KBM-7 (cell line): ENCODE results near the gene H2BW1.
"Not testable (repeated sequence)": the region's sequence is repeated elsewhere in the genome, so short reads cannot be mapped to it uniquely, and the experiment has no call there.

Experiments
- DNase-seq: peaks from one replicate; pipeline ENCODE4 v3.0.0-alpha.2; 2015
- in situ Hi-C: fragments of 300-500 bp; cut with MboI; formaldehyde crosslinking; loops from 2 replicates; pipeline ENCODE4 v1.14.3; 2020; ENCODE audit warnings: low sequenced_read_pairs, low pct_unique_long_range_greater_than_20kb, mixed read lengths

The H2BW1 gene, protein sequence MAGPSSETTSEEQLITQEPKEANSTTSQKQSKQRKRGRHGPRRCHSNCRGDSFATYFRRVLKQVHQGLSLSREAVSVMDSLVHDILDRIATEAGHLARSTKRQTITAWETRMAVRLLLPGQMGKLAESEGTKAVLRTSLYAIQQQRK

DNA sequence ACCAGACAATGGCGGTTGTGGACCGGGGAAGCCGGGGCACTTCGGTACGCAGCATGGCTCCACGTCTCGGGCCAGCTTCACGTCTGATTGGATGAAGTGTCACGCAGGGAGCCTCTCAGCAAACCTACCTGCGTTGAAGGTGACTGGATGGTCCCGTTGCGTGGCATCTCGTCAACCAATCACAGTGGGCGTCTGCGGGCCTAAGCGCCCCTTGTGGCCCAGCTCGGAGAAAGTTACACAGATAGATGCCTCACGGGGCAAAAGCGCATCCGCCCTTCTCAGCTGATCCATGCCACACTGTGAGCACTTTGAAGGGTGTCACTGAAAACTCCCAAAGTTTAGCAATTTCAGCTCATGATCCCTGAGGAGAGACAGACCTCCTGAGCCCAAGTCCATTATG is at the start of gene H2BW1:
Gene H2BW1, minus strand, starts transcription at position 103 of the 400 bp plus-strand sequence. CDS start 132 bp downstream, outside the sequence.
- in situ Hi-C loops: no loop called here
- DNase-seq: no peak

DNA sequence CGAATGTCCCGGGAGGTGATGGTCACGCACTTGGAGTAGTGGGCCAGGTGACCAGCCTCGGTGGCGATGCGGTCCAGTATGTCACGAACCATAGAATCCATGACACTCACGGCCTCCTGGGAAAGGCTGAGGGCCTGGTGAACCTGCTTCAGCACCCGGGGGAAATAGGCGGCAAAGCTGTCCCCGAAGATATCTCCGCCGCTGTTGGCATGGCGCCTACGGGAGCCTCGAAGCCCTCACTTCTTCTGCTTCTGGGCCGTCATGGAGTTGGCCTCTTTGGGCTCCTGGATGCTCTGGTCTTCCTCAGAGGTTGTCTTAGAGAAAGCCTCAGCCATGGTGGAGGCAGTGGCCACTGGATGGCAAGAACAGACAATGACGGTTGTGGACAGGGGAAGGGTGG is 49.1 kb upstream of the H2BW1 start:
- in situ Hi-C loops: not testable (repeated sequence)

DNA sequence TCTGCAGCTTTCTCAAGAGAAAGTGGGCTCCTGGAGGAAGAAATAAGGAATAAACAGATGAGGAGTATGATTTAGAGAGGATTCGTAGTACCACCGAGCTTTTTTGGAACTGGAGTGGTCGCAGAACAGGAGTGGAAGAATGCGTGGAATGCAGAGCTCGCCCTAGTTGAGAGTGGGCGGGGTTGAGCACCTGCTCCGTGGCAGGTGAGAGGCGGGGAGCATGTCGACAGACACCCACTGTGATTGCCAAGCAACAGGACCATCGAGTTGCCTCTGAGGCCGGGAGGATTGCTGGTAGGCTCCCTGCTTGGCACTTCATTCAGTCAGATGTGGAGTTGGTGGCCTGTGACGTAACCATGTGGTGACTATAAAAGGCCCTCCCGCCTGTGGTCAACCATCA is 41.4 kb upstream of the H2BW1 start:
- DNase-seq, in situ Hi-C loops: not testable (repeated sequence)

More for the DNA sequence above, 49.1 kb upstream of the H2BW1 start:
- not testable (repeated sequence) for DNase-seq

DNA sequence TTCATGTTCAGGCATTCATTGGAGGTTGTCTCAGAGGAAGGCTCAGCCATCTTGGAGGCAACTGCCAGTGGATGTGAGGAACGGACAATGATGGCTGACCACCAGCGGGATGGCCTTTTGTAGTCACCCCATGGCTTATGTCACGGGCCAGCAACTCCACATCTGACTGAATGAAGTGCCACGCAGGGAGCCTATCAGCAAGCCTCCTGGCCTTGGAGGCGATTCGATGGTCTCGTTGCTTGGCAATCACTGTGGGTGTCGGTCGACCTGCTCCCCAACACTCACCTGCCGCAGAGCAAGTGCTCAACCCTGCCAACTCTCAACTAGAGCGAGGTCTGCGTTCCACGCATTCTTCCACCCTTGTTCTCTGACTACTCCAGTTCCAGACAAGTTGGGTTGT is 33.7 kb upstream of the H2BW1 start:
- in situ Hi-C loops: loop anchor here (25.0 kb wide), 1 partner anchor 110 kb away; no protein-coding TSS in a partner anchor
- no peak for DNase-seq

DNA sequence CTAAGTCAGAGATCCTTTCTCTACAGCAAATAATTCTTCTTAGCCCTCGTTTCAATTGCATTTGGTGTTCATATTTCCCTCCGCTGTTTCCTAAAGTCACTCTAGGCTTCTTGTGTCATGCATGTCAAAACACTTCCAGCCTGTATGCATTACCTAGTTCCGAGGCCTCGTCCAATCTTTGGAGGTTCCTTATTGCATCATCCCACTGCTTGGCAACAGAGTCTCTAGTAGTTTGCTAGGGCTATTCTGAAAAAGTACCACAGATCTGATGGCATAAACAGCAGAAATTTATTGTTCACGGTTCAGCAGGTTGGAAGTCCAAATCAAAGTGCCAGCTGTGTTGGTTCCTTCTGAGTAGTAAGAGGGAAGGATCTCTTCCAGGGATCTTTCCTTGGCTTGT is 32.1 kb upstream of the H2BW1 start:
- in situ Hi-C loops: loop anchor here (25.0 kb wide), 1 partner anchor 108 kb away; no protein-coding TSS in a partner anchor
- DNase-seq: no peak

DNA sequence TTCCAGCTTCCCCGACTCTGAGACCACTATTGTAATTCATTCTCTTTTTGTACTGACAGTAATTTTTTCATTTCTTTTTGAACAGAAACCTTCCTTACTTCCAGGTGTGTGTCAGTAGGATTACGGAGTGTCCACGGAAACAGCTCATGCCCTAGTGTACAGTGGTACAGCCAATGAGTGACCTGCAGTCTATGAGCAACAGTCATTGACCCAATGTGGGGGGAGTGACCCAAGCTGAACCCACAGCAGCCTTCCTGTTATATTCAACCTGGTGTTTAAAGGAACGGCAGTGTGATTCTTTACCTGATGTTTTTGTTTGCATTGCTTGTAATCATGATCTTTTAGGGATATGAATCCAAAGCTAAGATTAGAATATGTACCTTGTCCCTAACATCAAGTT is 27.5 kb upstream of the H2BW1 start:
- in situ Hi-C loops: loop anchor here (25.0 kb wide), 1 partner anchor 104 kb away; no protein-coding TSS in a partner anchor
- no peak for DNase-seq

DNA sequence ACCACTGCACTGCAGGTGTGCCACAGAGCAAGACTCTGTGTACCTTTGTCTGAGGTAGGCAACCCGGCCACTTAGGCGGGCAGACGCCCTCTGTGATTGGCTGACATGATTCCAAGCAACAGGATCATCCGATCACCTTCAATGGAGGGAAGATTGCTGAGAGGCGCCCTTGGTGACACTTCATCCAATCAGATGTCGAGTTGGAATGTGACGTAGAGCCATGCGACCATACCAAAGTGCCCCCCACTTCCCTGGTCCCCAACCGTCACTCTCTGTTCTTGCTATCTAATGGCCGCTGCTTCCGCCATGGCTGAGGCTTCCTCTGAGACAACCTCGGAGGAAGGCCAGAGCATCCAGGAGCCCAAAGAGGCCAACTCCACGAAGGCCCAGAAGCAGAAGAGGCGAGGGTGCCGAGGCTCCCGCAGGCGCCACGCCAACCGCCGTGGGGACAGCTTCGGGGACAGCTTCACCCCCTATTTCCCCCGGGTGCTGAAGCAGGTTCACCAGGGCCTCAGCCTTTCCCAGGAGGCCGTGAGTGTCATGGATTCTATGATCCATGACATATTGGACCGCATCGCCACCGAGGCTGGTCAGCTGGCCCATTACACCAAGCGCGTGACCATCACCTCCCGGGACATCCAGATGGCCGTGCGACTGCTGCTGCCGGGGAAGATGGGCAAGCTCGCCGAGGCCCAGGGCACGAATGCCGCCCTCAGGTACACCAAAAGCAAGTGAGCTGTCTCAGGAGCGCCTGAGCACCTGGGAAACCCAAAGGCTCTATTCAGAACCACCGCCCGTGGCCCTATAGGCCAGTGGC is 26.4 kb upstream of the H2BW1 start, which contains the start of gene H2BW2:
Gene H2BW2, plus strand, starts transcription at position 268 of the 817 bp plus-strand sequence. Its CDS starts 39 bp downstream, at position 307.
- in situ Hi-C loops: loop anchor here (25.0 kb wide), 1 partner anchor 103 kb away; no protein-coding TSS in a partner anchor
- no peak for DNase-seq

DNA sequence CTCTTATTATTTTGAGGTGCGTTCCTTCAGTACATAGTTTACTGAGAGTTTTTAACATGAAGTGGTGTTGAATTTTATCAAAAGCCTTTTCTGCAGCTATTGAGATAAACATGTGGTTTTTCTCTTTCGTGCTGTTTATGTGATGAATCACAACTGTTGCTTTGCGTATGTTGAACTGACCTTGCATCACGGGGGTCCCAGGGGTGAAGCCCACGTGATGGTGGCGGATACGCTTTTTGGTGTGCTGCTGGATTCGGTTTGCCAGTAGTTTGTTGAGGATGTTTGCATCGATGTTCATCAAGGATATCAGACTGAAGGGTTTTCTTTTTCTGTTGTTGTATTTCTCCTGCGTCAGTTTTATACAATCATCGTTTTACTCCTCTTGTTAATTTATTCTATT is 4.6 kb upstream of the H2BW1 start:
- DNase-seq: no peak
- in situ Hi-C loops: no loop called here

DNA sequence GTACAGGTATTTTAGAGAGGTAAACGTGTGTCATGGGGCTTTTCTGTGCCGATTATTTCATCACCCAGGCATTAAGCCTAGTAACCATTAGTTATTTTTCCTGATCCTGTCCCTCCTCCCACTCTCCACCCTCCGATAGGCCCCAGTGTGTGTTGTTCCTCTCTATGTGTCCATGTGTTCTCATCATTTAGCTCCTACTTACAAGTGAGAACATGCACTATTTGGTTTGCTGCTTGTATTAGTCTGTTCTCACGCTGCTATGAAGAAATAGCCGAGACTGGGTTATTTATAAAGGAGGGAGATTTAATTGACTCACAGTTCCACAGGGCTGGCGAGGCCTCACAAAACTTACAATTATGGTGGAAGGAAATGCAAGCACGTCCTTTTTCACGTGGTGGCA is 2.1 kb upstream of the H2BW1 start:
- in situ Hi-C loops, DNase-seq: not testable (repeated sequence)

DNA sequence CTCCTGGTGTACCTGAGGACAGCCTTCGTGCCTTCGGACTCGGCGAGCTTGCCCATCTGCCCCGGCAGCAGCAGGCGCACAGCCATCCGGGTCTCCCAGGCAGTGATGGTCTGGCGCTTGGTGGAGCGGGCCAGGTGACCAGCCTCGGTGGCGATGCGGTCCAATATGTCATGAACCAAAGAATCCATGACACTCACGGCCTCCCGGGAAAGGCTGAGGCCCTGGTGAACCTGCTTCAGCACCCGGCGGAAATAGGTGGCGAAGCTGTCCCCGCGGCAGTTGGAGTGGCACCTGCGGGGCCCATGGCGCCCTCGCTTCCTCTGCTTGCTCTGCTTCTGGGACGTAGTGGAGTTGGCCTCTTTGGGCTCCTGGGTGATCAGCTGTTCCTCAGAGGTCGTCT is 350 bp downstream of the H2BW1 start:
- no peak for DNase-seq
- in situ Hi-C loops: no loop called here

DNA sequence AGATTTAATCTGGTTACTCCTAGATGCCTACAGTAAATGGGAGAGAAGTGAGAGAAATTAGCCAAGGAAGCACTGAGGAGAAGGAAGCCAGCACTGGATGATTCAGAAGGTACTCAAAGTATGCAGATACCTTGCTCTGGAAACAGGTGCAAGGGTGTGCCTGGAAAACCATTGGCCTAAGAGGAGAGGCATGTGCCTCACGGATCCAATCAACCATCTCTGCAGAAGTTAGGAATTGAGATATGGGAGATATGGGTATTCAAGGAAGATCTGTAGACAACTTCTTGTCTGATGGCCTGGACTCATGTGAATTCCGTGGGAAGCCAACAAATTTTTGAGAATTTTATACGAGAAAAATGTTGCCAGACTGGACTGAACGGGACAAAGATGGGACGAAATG is 4.7 kb downstream of the H2BW1 start:
- in situ Hi-C loops: no loop called here
- DNase-seq: no peak

DNA sequence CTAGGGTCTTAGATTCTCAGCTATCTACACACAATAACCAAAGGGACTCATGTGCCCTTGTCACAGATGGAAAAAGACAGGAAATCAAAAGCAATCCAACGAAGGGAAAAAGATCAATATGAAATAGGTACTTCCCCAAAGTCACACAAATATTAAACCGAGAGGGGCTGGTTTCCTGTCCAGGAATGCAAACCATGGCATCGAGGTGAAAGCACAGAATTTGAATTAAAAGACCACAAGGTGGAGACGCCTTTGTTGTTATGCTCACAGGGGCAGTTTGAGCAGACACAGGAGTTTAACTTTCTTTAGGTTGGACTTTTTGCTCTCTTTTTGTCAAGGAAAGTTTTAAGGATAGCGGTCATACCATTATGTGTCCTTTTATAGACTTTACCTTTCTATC is 14.3 kb downstream of the H2BW1 start:
- in situ Hi-C loops: no loop called here
- DNase-seq: no peak

DNA sequence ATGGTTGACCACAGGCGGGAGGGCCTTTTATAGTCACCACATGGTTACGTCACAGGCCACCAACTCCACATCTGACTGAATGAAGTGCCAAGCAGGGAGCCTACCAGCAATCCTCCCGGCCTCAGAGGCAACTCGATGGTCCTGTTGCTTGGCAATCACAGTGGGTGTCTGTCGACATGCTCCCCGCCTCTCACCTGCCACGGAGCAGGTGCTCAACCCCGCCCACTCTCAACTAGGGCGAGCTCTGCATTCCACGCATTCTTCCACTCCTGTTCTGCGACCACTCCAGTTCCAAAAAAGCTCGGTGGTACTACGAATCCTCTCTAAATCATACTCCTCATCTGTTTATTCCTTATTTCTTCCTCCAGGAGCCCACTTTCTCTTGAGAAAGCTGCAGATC is 30.0 kb downstream of the H2BW1 start:
- in situ Hi-C loops, DNase-seq: not testable (repeated sequence)

DNA sequence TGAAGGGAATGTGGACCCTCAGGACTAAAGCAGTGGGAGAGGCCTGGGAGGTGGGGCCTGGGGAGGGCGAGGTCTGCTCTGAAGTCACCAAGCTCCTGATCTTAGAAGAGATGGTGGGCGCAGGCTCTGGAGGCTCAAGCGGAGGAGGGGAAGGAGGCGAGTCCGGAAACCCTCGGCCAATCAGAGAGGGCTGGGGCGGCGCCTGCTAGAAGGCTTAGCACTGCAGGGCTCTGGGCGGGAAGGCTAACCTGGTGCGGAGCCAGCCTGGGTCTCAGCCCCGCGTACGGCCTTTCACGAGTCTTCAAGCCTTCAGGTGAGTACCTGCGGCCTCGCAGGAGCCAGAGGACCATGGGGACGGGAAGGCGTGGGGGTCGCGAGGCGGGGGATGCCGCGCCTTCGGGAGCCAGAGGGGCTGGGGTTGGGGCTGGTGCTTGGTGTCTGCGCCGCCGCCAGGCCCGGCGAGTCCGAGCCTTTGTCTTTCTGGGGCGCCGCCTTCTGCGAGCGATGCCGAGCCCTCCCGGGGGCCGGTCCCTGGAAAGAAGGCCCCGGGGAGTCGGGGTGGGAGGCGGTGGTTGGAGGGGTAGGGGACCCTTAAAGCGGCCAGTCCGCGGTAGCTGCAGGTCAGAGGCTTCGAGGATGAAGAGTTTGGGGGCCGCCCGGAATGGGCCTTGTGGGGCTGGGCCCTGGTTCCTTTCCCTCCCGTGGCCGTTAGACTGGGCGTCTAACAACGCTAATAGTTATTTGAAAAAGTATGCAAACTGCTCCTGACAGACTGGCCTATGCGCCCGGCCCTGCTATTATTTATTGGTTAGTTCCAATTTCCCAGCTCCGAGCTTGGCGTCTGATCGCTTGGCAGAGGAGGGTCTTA is 50.9 kb downstream of the H2BW1 start, which contains the start of gene TMSB15B:
Gene TMSB15B, plus strand, starts transcription at position 217 of the 868 bp plus-strand sequence.
- in situ Hi-C loops, DNase-seq: not testable (repeated sequence)
